Ishikawa (cell line): ENCODE data around the gene DTNBP1.

Experiments used
- CEBPB ChIP-seq: IDR thresholded peaks from 2 replicates; pipeline ENCODE4 v1.6.1; 2012
- CREB1 ChIP-seq: IDR thresholded peaks from 2 replicates; pipeline ENCODE4 v1.6.1; 2012; ENCODE audit warnings: low read depth
- EGR1 ChIP-seq: IDR thresholded peaks from 2 replicates; pipeline ENCODE4 v1.6.1; 2012
- EP300 ChIP-seq: IDR thresholded peaks from 2 replicates; pipeline ENCODE4 v1.6.1; 2012; ENCODE audit warnings: borderline replicate concordance
- FOXM1 ChIP-seq: IDR thresholded peaks from 2 replicates; pipeline ENCODE4 v1.6.1; 2012; ENCODE audit warnings: low read depth, borderline replicate concordance
- NFIC ChIP-seq: IDR thresholded peaks from 2 replicates; pipeline ENCODE4 v1.6.1; 2012
- RAD21 ChIP-seq: IDR thresholded peaks from 2 replicates; pipeline ENCODE4 v1.6.1; 2012; ENCODE audit warnings: low read depth
- TAF1 ChIP-seq: IDR thresholded peaks from 2 replicates; pipeline ENCODE4 v1.6.1; 2012; ENCODE audit warnings: low read depth, mild to moderate bottlenecking
- TCF12 ChIP-seq: IDR thresholded peaks from 2 replicates; pipeline ENCODE4 v1.6.1; 2012; ENCODE audit warnings: low read depth
- TEAD4 ChIP-seq: IDR thresholded peaks from 2 replicates; pipeline ENCODE4 v1.6.1; 2012
- YY1 ChIP-seq: IDR thresholded peaks from 2 replicates; pipeline ENCODE4 v1.6.1; 2012; ENCODE audit warnings: low read depth
- ZBTB7A ChIP-seq: IDR thresholded peaks from 2 replicates; pipeline ENCODE4 v1.6.1; 2012; ENCODE audit warnings: low read depth
- TF ChIP-seq, protein P1 (sequence below): IDR thresholded peaks from 2 replicates; pipeline ENCODE4 v1.6.1; 2012
- TF ChIP-seq, protein P2 (sequence below): IDR thresholded peaks from 2 replicates; pipeline ENCODE4 v1.6.1; 2012; ENCODE audit warnings: low read depth, mild to moderate bottlenecking
- TF ChIP-seq, protein P3 (sequence below): IDR thresholded peaks from 2 replicates; pipeline ENCODE4 v1.6.1; 2012

Gene DTNBP1

GRCh38 chr6:15663130-15663871 is 473 bp upstream of the DTNBP1 start:
- TF ChIP-seq YY1: no peak
- TF ChIP-seq, protein P1, sequence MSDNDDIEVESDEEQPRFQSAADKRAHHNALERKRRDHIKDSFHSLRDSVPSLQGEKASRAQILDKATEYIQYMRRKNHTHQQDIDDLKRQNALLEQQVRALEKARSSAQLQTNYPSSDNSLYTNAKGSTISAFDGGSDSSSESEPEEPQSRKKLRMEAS: peak; percentile 14; the same call in 1 of the 2 replicates

DNA sequence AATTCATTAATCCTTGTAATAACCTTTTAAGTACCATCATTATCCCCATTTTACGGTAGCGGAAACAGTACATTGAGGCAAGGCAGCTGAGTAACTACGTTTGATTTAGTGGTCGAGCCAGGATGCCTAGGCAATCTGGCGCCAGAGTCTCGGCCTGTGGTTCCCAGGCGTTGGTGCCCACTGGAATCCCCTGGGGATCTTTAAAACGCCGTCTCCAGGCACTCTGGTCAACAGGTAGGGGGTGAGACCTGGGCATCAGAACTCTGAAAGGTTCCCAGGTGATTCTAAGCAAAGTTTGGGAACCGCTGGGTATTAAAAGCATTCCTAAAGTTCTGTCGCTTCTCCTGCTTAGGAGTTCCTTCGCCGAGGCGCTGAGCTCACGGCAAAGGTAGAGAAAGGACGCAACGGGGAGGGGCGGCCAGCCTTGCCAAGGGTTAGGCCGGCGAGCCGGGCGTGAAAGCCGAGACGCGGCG is 939 bp downstream of the DTNBP1 start:
- TF ChIP-seq, protein P2, sequence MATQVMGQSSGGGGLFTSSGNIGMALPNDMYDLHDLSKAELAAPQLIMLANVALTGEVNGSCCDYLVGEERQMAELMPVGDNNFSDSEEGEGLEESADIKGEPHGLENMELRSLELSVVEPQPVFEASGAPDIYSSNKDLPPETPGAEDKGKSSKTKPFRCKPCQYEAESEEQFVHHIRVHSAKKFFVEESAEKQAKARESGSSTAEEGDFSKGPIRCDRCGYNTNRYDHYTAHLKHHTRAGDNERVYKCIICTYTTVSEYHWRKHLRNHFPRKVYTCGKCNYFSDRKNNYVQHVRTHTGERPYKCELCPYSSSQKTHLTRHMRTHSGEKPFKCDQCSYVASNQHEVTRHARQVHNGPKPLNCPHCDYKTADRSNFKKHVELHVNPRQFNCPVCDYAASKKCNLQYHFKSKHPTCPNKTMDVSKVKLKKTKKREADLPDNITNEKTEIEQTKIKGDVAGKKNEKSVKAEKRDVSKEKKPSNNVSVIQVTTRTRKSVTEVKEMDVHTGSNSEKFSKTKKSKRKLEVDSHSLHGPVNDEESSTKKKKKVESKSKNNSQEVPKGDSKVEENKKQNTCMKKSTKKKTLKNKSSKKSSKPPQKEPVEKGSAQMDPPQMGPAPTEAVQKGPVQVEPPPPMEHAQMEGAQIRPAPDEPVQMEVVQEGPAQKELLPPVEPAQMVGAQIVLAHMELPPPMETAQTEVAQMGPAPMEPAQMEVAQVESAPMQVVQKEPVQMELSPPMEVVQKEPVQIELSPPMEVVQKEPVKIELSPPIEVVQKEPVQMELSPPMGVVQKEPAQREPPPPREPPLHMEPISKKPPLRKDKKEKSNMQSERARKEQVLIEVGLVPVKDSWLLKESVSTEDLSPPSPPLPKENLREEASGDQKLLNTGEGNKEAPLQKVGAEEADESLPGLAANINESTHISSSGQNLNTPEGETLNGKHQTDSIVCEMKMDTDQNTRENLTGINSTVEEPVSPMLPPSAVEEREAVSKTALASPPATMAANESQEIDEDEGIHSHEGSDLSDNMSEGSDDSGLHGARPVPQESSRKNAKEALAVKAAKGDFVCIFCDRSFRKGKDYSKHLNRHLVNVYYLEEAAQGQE: no peak
- TF ChIP-seq, protein P1: no peak
- no peak for TF ChIP-seq CEBPB
- 0 out of 2 replicates have a peak, but pooled peaks have one; percentile 5 for TF ChIP-seq TEAD4

DNA sequence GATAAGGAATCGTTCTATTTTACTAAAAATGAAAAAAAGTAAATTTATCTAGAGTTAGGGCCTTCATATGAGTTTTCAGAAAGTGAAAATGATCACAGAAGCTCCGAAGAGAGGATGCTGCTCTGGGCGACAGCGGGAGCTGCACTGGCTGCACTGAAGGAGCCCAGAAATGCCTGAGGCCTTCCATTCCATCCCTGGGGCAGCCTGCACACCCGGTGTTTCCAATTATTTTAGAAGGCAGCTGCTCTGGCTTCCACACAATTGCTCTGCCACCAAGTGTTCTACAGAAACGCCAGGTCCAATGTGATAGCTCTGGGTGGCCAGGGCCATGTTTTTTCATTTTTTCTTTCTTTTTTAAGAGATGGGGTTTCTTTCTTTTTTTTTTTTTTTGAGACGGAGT is 3.6 kb downstream of the DTNBP1 start:
- TF ChIP-seq, protein P1: no peak
- TF ChIP-seq YY1: no peak
- TF ChIP-seq EGR1: no peak
- TF ChIP-seq FOXM1: no peak
- no peak for TF ChIP-seq NFIC
- TF ChIP-seq ZBTB7A: no peak
- TF ChIP-seq TCF12: no peak
- TF ChIP-seq TAF1: no peak

- no peak for TF ChIP-seq YY1
- no peak for TF ChIP-seq RAD21
- TF ChIP-seq EGR1: no peak
- TF ChIP-seq CREB1: no peak
- no peak for TF ChIP-seq TAF1
- no peak for TF ChIP-seq TEAD4
- no peak for TF ChIP-seq NFIC
- TF ChIP-seq, protein P3, sequence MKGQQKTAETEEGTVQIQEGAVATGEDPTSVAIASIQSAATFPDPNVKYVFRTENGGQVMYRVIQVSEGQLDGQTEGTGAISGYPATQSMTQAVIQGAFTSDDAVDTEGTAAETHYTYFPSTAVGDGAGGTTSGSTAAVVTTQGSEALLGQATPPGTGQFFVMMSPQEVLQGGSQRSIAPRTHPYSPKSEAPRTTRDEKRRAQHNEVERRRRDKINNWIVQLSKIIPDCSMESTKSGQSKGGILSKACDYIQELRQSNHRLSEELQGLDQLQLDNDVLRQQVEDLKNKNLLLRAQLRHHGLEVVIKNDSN: no peak
- TF ChIP-seq EP300: no peak
These were observed 4.6 kb downstream of the DTNBP1 start for GRCh38 chr6:15658181-15658744.

- no peak for TF ChIP-seq TAF1
- no peak for TF ChIP-seq TEAD4
- TF ChIP-seq RAD21: no peak
- no peak for TF ChIP-seq YY1
- TF ChIP-seq TCF12: no peak
- TF ChIP-seq CREB1: no peak
- TF ChIP-seq EGR1: no peak
- TF ChIP-seq, protein P1: no peak
- TF ChIP-seq EP300: no peak
- TF ChIP-seq, protein P3: no peak
- no peak for TF ChIP-seq ZBTB7A
- TF ChIP-seq NFIC: no peak
- TF ChIP-seq FOXM1: no peak
- TF ChIP-seq, protein P2: no peak
- TF ChIP-seq CEBPB: no peak
These were observed 5.5 kb downstream of the DTNBP1 start for GRCh38 chr6:15657290-15657689.

DNA sequence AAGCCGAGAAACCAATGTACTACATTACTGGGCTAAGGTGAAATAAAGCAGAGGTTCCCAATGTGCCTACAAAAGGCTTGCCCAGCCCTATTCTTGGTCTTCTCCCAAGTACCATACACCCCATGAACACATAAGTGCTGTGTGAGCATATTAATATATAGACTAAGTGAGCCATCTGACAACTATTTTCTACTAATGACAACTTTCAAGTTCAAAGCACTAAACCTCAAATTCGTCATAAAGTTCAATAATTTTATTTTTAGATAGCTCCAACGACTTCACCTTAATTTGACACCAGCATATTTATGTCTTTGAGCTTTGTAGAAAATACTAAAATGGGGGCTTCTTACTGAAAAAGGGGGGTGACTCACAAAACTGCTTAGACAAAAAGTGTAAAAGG is 6.7 kb downstream of the DTNBP1 start:
- TF ChIP-seq CREB1: no peak
- TF ChIP-seq, protein P2: no peak
